ENCODE data around the gene ABCB6.

ABCB6 gene

GRCh38 chr2:219182331-219183150 lies 36.2 kb downstream of the ABCB6 start:
- no peak for DNase-seq

DNA sequence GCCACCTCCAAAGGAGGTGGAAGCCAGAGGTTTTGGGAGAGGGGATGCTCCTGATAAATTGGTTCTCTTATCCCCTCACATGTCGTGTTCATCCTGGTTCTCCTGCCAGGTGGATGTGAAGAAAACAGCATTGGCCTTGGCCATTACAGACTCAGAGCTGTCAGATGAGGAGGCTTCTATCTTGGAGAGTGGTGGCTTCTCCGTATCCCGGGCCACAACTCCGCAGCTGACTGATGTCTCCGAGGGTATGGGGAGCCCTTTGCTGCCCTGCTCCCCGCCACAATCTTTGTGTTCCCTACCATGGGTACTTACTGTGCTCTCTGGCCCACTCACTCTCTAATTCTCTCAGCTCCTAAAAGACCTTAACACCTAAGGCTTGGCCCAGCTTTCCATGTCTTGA lies 37.2 kb downstream of the ABCB6 start:
- no peak for DNase-seq

GRCh38 chr2:219180961-219181360 lies 37.8 kb downstream of the ABCB6 start:
- DNase-seq = no peak

- DNase-seq = no peak
Measured at GRCh38 chr2:219179601-219180465, 38.9 kb downstream of the ABCB6 start.

GRCh38 chr2:219178377-219179175 lies 40.2 kb downstream of the ABCB6 start:
- DNase-seq = peak in 5 of 6 experiments; percentile 29 to 67 (median 48)

DNA sequence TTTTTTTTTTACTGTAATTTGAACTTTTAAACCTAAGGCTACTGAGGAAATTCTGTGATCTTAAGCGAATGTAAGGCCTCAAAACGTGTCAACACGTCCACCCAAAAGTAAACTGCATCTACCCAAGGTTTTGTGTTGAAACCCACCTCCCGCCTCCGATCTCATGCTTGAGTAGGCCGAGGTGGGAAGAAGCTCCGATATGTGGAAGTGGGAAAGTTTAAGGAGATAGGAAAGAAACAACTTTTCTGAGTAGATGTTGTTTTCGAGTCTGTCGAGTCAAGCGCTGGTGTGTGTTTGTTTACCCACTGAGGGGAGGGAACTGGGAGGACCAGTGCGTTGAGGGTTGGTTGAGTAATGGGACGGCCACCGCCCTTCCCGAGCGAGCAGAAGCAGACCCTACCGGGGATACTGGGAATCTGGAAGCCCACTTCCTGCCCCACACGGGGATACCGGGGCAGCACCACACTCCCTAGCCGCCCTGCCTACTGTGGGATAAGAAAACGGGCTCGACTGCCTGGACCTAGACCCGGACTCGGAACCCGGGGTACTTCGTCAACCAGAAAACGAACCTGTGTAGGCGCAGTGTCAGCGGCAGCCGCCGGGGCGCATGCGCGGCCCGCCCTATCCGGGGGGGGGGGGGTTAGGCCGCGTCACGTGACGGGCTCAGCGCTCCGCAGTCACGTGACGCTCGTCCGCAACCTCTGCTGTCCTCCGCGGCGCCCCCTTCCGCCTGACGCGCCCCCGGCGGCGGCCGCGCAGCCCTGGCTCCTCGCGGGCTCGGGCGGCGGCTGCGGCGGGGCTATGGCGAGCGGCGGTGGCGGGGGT lies 41.0 kb downstream of the ABCB6 start, which contains the start of gene RETREG2:
Gene RETREG2, plus strand, starts transcription at position 724 of the 825 bp plus-strand sequence. Its CDS starts 78 bp downstream, at position 802.
- peak; percentile 74 to 92 (median 85) for DNase-seq

GRCh38 chr2:219176818-219177551 lies 41.8 kb downstream of the ABCB6 start, which contains the start of gene CNPPD1:
CNPPD1 (minus strand) TSS chr2:219176925; CDS start chr2:219176828, 97 bp downstream.
- DNase-seq = peak; percentile 72 to 89 (median 80)

- DNase-seq = peak in 3 of 6 experiments; percentile 28 to 61 (median 33)
Measured at GRCh38 chr2:219175928-219176817, 42.6 kb downstream of the ABCB6 start.

DNA sequence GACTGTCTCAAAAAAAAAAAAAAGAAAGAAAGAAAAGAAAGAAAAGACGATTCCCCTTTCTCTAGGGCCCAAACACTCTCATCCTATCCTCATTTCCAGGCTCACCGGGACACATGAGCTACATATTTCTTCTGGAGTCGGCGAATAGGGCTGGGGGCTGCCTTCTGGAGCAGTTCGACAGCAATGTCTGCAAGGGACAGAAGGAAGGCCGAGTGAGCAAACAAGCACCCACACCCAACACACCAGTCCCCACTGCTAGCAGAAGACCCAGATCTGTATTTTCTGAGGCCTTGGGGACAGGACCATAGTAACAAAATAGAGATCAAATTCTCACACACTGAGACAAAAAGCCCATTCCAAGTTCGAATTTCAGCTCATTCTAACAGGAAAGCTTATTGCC lies 43.3 kb downstream of the ABCB6 start:
- no peak for DNase-seq

- DNase-seq = no peak
Measured at GRCh38 chr2:219174801-219175200, 44.0 kb downstream of the ABCB6 start.

DNA sequence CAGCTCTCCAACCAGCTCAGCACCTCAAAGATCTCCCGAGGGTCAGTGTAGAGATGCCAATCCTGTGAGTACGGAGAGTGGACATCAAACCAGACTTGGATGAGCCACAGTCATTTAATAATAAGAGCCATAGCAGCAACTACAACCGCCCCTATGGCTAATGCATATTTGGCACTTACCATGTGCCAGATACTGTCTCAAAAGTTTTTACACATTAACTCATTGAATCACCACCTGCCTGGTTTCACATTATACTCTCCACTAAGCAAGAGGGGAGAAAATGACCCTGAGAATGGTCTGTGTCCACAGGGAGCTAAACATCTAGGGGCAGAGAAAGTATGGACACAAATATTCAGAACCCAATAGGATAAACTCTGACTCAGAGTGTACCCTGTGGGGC lies 44.6 kb downstream of the ABCB6 start:
- DNase-seq = no peak

GRCh38 chr2:219173176-219173575 lies 45.6 kb downstream of the ABCB6 start:
- DNase-seq = no peak

DNA sequence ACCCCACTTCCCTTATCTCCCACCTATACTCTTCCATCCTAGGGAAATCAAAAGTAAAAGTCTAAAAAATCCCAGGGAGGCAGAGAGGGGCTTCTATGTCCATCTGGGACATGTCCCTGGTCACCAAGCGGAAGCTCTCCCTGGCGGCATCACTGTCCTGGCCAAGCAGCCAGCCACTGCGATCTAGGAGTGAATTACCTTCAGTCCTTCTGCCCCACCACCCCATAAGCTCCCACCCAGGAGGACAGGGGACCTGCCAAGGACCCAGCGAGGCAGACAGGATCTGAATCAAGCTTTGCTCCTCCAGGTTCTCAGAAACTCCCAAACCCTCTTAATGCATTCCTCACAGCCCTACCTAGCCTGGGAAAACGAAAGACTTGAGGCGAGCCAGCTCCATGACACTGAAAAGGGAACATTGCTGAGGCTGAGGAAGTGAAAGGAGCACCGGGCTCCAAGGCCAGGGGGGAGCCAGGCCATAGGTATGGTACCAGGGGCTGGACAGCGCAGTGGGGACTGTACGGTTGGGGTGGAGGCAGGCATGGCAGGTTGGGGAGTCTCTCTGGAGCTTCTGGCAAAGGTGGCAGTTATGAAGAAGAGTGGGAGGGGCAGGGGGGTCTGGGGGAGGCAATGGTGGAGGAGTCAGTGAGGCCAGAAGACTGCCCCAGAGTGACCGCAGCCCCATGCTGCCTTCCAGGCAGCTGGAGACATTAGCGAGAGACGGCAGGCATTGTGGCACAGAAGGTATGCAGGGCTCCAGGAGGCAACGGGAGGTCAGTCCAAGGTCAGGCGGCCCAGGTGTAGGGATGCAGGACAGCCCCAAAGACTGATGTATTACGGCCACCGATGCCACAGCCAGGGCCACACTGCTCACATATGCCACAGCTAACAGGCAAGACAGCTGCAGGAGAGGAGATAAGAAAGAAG lies 46.3 kb downstream of the ABCB6 start:
- DNase-seq = no peak

GRCh38 chr2:219171231-219171651 lies 47.5 kb downstream of the ABCB6 start:
- peak in 2 of 6 experiments; percentile 43 to 59 for DNase-seq

DNA sequence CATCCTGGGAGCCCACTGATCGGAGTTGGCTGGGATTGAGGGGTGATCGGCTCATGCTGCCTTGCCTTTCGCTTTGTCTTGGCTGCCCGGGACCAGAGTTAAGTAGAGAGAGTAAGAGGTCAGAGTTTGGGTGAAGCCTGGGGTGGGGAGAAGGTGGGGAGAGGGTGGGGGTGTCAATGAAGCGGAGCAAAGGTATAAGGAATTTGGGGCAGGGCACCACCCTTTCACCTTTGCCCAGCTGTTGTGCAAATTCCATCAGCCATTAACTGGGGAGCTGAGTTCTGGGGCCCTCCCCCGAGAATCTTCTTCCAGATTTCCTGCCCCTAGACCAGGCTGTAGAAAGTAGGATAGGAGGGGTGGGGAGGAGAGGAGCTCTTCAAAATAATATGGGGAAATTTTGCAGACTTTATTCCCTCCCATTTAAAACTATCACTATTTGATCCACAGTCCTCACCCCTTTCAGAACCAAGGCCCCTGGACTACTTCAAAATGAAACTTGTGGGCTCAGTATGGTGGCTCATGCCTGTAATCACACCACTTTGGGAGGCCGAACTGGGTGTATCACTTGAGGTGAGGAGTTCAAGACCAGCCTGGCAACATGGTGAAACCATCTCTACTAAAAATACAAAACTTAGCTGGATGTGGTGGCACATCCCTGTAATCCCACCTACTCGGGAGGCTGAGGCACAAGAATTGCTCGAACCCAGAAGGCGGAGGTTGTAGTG lies 48.7 kb downstream of the ABCB6 start, which contains the start of gene SLC23A3:
Gene SLC23A3, minus strand, starts transcription at position 100 of the 725 bp plus-strand sequence. Its CDS starts 45 bp downstream, at position 55.
- no peak for DNase-seq

DNA sequence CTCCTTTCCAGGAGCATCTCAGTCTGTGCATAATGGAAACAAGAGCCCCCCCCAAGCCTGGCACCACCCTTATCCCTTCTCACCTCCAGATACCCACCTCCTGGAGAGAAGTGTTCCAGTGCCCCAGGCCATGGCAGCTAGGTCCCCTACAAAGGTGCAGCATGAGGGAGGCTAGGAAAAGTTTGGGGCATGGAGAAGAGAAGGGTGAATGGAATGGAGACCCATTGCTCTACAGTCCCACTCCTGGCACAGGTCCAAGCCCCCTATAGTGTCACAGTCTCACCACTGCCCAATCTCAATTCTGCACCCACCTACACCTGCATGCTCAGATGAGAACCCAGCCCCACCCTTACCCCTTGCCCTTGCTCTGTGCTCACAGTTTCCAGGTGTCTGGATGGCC lies 49.8 kb downstream of the ABCB6 start:
- DNase-seq = no peak

- no peak for DNase-seq
Measured at GRCh38 chr2:219168526-219168925, 50.2 kb downstream of the ABCB6 start.

DNA sequence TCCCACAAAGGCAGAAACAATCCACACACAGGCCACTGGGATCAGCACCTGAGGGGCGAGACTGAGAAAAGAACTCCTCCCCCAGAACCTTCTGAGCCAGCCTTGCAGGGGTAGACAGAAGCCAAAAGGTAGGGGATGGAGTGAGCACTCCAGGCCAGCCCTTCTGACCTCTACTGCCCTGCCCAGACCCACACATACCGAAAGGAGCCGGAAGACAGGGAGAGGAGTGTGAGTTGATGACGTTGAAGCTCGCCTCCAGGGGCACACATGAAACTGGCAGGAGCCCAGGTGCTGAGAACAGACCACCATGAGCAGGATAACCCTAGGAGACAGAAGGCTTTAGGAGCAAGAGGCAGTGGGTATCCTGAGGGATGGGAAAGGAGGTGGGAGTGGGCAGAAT lies 50.8 kb downstream of the ABCB6 start:
- no peak for DNase-seq
